ENCODE data around the gene C1orf115.

DNA sequence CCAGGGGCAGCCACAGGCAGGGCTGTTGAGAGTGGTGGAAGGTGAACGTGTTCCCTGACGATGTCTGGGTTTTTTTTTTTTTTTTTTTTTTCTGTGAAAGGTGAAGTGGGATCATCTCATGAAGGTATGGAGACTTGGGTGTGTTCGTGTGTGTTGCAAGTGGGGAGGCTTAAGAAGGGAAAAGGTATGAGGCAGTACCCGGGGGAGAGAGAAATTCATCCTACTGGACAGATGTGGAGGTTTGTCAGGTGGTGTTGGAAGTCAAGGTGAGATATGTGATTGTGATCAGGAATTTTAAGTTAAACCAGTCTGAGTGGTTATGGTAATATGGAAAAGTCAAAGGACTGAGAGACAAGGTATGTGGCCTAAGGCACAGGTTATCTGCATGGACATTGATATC is 5.3 kb downstream of the C1orf115 start:
- TF ChIP-seq, protein P1, sequence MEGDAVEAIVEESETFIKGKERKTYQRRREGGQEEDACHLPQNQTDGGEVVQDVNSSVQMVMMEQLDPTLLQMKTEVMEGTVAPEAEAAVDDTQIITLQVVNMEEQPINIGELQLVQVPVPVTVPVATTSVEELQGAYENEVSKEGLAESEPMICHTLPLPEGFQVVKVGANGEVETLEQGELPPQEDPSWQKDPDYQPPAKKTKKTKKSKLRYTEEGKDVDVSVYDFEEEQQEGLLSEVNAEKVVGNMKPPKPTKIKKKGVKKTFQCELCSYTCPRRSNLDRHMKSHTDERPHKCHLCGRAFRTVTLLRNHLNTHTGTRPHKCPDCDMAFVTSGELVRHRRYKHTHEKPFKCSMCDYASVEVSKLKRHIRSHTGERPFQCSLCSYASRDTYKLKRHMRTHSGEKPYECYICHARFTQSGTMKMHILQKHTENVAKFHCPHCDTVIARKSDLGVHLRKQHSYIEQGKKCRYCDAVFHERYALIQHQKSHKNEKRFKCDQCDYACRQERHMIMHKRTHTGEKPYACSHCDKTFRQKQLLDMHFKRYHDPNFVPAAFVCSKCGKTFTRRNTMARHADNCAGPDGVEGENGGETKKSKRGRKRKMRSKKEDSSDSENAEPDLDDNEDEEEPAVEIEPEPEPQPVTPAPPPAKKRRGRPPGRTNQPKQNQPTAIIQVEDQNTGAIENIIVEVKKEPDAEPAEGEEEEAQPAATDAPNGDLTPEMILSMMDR (IDR thresholded peaks at IDR 0.05; ENCODE audit: low read depth, low read length), result no peak
- TF ChIP-seq EZH2phosphoT487 (IDR thresholded peaks at IDR 0.05; ENCODE audit: low read depth), result no peak
